HG03175 (cell line): ENCODE data around the gene DNAH6.
"Not testable (repeated sequence)": the region's sequence is repeated elsewhere in the genome, so short reads cannot be mapped to it uniquely, and the experiment has no call there.

Experiments used
- ATAC-seq: cut with Tn5 transposase; IDR thresholded peaks from one replicate; pipeline ENCODE4 v1.9.1; 2021; ENCODE audit warnings: mild to moderate bottlenecking, moderate library complexity; ENCODE audit not compliant: unreplicated experiment

DNAH6 gene, protein sequence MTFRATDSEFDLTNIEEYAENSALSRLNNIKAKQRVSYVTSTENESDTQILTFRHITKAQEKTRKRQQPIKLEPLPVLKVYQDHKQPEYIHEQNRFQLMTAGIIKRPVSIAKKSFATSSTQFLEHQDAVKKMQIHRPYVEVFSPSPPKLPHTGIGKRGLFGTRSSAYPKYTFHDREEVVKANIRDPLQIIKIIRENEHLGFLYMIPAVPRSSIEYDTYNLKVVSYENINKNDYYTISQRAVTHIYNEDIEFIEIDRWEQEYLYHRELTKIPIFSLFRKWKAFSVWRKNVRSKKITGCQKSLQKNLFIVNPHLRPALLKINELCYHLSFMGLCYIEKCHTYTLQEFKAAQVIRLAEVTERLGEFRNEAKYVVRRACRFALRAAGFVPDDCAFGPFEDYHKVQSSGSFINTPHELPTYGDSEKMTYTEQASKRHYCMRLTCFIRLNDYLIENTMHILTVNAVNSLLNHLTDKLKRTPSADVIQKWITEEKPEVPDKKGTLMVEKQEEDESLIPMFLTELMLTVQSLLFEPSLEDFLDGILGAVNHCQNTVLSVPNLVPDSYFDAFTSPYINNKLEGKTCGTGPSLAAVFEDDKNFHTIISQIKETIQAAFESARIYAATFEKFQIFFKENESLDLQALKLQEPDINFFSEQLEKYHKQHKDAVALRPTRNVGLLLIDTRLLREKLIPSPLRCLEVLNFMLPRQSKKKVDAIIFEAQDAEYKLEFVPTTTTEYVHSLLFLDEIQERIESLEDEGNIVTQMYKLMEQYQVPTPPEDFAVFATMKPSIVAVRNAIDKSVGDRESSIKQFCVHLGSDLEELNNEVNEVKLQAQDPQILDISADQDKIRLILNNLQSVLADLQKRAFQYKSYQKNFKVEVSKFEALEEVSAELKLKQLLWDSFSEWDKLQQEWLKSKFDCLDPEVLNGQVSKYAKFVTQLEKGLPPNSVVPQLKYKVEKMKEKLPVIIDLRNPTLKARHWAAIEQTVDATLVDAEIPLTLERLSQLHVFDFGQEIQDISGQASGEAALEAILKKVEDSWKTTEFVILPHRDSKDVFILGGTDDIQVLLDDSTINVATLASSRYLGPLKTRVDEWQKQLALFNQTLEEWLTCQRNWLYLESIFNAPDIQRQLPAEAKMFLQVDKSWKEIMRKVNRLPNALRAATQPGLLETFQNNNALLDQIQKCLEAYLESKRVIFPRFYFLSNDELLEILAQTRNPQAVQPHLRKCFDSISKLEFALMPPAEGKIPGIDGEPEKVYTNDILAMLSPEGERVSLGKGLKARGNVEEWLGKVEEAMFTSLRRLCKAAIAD (N-terminal part only)

DNA sequence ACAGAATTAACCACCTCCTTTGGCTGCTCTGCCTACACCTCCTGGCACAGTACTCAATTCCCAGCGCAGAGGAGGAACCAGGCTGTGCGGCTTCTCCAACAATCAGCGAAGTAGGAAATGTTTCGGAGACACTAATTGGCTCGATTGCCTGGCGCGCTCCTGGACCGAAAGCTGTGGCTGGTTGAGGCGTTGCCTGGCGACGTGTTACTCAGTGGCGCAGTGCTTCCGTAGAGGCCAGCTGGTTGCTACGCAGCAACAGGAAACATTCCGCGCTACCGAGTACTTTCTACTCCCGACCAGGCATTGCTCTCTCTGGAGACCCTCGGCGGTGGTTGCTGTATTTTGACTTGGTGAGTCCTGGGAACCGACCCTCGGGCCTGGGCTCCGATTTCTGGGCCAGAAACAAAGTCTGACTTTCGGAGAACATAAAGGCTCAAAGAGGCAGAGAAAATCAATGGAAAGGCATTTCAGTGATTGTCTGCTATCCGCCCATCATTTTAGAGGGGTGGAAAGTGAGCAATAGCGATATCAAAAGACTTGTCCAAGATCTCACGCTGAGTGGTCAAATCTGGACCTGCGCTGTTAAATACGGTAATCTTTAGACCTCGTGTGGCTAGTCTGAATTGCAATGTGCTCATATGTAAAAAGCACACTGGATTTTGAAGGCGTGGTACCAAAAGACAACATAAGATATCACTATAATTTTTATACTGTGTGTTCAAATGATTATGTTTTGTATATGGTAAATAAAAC, at the start of gene DNAH6:
Gene DNAH6, plus strand, starts transcription at position 265 of the 753 bp plus-strand sequence. CDS start 1,329 bp downstream, outside the sequence.
- peak; percentile 96 for ATAC-seq

DNA sequence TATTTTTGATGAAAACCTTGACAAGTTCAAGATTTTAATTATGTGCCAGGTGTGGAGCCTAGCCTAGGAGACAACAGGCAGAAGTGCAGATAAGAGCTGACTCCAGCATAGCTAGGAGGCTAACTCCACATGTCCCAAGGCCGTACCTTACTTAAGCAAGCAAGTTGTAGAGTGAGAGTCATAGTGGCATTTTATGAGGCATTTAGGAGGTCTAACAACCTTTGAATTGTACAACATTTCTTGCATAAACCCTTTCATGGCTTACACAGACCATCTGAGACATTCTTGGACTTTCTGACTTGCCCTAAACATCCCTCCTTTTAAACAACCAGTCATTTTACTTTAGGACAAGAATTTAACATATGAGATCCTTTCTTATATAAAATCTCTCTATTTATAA, 48.9 kb upstream of the DNAH6 start:
- no peak for ATAC-seq

DNA sequence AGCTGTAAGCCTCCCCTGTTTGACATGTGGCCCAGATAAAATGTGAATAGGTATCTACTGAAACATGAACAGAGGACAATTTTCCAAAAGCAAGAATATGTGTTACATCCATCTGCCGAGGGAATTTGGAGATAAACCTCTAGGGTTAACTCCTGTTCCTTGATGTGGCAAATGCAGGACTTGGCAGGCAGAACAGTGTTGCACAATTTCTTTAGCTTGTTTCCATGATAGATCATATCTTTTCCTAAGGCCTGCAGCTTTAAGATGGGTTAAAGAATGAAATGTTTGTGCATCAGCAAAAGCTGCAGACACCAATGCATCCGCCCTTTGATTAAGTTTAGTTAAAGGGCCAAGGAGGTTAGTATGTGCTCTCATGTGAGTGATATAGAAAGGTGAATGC, 43.9 kb upstream of the DNAH6 start:
- ATAC-seq, result not testable (repeated sequence)

DNA sequence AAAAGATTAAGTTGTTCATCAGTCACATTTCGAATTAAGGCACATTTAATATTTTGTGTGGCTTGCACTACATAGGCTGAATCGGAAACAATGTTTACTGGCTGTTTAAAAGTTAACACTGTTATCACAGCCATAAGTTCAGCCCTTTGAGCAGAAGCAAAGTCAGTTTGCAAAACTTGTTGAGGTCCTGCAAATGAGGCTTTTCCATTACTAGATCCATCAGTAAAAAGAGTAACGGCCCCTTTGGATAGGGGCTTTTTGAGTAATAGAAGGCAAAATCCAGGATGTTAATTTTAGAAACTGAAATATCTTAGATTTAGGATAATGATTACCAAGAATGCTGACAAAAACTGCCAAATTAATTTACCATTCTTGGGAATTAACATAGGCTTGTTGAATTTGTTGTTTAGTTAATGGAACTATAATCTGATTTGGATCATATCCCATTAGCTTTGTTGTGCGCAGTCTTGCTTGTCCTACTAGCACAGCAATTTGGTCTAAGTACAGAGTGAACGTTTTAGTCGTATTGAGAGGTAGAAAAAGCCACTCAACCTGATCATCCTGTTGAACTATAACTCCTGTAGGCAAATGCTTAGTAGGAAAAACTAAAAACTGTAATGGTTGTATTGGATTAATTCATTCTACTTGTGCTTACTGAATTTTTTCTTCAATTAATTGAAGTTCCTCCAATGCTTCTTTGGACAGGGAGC, 43.3 kb upstream of the DNAH6 start:
- no peak for ATAC-seq

DNA sequence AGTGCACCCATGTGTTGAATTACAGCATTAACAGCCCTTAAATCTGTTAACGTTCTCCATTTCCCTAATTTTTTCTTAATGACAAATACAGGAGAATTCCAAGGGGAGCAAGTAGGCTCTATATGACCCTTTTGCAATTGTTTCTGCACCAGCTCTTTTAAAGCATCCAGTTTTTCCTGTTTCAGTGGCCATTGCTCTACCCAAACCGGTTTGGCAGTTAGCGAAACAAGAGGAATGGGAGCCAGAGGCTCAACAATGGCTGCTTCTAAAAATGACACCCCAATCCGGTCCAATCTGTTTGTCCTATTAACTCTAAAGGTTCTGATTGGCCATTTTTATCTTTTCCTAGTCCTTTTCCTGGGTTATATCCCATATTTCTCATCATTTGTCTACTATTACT, 42.1 kb upstream of the DNAH6 start:
- ATAC-seq, result no peak

DNA sequence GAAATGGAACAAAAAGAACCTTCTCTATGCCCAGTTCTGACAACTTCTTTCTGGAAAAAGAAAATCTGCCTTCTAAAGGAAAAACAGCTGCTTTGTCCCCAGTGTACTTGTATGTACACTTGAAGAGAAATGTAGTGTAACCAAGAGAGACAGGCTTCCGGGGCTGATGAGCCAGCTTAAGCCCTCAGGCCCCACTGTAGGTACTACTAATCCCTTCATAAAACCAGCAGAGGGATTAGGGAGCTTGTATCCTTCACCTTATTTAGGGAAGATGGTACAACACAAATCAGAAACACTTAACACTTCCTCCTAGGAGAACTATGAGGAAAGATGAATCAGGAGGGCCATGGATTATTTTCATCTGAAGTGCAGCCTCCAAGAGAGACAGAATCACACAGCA, 38.4 kb upstream of the DNAH6 start:
- ATAC-seq, result no peak

DNA sequence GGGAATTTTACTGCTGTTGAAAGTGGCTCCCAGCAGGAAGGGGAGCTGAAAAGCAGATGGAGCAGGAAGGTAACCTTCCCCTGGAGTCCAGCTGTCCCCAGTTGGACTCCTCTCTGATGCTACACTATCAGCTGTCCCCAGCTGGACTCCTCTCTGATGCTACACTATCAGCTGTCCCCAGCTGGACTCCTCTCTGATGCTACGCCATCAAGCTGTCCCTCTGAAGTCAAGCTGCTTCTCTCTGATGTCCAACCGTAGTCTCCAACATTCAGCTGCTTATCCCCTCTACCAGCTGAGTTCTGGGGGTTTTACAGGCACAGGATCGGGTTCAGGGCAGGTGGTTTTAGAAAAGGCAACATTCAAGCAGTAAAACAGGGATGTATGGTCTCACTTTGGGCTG, 37.4 kb upstream of the DNAH6 start:
- ATAC-seq, result no peak

DNA sequence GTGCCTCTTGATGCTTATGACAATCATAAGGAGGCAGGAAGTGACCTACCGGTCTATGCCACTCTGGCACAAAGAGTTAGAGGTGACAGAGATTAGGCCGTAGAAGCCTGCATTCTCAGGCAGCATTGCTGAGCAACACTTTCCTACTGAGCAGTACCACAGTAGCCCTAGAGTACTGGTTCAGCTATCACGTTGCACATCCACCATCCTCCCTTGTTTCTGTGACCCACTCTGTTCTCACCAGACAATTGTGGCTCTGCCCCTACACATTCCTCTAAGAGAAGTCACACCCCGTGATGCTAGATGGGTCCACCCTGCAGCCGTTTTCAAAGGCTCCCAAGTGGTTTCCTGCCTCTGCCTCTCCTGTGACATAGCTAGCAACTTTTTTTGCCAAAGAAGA, 34.6 kb upstream of the DNAH6 start:
- no peak for ATAC-seq

DNA sequence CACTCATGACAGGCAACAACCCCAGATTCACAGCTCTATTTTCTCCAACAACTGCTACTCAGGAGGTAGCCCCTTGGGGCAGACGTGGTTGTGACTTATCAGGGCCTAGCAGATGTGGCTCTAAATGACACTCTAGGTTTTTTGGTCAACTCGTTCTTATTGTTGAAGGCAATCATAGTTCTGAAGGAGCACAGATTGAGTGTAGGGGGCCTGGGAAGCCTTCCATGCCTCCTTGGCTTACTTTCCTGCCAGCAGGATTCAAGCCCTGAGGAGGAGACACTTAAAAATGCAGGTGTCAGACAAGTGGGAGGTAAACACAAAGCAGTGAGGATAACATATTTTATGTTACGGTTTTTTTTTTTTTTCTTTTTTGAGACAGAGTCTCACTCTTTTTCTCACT, 33.7 kb upstream of the DNAH6 start:
- ATAC-seq, result no peak

DNA sequence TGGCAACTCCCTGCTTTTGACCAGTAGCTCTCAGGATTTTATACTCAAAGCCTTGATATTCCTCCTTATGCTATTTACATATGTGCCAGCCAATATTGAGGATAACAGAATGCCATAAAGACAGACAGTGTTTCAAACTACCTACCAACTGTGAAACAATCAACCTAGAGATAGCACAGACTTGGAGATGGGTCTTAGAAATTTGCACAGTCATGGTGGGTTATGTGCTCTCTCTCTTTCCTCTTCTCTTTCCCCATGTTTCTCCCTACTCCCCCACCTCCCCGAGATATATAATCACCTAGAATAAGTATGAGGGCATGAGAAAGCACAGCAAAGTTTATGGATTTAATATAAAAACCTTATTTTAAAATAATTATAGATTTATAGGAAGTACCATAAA, 33.0 kb upstream of the DNAH6 start:
- ATAC-seq, result no peak

DNA sequence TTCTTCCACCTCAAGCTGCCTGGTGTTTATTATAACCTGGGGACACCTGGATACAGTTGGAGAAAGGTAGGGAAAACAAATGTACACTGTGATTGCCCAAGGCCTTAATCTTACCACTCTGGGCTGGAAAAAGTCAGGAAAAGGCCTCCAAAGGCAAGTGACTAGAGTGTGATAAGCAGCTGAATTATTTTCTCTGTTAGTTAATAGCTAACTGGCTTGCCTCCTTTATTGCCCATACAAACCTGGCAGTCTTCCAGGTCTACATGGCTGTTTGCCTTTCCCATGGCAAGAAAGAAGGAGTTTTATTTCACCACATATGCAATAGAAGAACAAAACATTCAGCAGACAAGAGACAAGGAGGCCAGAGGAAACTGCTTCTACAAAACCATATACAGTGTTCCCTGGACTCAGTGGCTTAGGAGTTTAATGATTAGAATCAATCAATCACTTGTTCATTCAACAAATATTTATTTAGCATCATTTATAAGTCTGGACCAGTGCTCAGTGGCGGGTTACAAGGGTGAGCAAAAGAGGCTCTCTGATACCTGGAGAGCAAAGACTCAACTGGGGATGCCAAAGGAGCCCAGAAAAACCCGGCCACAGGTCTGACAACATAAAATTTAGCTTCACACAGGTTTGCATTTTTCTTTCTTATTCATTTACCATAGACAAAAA, 29.7 kb upstream of the DNAH6 start:
- ATAC-seq, result no peak

DNA sequence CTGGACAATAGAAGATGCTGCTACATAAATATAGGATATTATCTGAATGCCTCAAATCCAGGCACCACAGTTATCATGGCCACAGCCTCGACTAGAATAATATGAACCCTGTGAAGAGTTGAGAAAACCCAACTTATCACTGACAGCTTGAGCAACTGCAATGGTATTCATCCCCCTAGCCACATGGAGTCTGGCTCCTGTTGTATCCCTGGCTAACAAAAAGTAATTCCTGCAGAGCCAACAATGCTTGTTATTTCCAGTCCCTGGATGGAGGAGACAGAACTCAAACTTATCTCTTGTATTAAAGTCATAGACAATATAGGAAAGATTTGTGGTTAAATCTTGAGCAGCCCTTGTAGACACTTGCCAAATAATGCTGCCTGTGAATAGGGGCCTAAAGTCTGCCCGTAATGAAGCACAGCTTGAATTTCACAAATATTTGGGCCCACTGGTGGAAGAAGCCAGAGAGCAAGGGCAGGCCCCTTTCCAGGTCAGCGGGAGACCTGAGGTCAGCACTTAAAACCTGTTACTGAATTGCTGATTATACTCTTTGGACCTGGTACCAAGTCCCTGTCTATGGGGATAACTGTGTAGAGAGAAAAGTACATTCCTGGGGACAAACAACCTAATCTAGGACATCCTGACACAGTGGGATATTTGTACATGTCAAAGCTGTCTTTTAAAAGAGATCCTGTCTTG, 28.9 kb upstream of the DNAH6 start:
- no peak for ATAC-seq

DNA sequence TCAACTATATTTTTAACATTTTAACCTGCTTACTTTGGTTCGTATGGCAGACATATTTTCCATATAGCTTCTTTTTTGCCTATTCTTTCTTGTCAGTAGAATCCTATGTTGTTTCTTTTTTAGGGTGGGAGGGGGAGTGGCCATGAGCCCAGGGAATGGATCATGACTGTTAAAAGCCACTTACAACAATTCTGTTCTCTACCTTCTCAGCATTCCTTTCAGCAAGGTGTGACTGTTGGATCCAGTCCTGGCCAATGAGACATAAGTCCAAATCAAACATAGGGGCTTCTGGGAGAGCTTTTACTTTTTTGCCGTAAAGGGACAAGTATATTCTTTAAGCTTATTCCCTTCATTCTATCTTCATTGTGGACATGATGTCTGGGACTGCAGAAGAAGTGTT, 25.0 kb upstream of the DNAH6 start:
- ATAC-seq, result no peak

DNA sequence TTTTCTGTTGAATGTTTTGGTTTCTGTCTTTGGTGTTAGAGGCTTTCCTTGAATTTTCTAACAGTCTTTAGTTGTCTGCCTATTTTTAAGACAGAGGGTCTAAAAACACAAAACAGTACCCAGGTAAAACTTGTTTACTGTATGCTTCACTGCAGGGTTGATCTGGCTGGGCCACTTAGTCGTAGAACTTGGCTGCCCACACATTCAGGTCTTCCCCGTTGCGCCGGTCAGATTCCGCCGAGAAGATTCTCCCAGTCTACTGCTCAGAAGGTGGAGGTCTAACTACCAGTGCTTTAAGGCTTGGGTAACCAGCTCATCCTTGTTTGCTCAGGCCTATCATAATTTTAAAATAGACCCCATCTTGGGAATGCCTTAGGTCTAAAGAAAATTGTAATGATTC, 24.6 kb upstream of the DNAH6 start:
- ATAC-seq, result no peak

DNA sequence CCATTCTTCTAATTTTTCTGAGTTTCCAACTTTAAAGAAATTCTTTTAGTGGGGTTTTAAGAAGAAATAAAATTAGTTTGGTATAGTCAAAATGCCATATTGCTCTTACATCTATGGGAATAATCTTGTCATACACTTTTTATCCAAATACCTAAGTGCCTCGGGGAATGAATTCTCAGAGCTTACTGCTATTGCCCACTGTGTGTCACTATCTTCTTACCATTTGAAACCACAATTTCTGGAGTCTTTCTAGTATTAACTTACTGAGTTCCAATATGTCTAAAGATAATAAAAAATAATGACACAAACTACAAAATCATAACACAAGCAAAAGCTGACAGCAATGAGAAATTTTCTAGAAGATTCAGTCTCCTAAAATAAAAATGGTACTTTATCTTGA, 23.7 kb upstream of the DNAH6 start:
- ATAC-seq, result no peak

DNA sequence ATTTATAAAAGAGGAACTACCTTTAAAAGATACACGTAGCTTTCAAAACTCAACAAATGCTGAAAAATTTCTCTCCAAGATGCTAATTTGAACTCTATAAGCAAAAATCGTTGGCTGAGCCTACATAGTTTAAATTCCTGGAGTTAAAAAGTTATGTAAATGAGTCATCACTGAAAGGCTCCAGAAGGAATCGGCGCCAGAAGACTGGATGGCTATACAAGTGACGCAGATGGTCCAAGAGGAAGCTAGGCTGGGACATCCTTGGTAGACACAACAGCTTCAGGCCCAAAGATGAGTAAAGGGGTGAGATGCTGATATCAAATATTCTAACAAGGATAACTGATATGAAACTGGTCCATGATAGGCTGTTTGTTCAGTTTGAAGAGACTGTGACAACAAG, 22.8 kb upstream of the DNAH6 start:
- no peak for ATAC-seq

DNA sequence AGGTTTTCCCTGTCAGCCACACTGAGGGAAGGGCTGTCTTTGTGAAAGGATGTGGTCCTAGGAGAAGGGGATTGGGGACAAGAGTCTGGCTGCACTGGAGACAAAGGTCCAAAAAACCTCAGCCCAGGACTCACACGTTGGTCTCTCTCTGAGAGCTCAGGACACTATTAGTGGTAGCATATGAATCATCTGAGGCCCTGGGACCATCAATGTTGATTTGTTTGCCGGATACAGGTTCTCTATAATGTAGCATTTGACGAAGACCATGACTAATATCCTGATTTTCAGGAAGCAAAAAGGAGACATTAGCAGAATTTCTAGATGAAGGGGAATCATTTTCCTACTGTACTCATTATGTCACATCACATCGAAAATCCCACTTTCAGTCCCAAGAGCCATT, 22.2 kb upstream of the DNAH6 start:
- no peak for ATAC-seq

DNA sequence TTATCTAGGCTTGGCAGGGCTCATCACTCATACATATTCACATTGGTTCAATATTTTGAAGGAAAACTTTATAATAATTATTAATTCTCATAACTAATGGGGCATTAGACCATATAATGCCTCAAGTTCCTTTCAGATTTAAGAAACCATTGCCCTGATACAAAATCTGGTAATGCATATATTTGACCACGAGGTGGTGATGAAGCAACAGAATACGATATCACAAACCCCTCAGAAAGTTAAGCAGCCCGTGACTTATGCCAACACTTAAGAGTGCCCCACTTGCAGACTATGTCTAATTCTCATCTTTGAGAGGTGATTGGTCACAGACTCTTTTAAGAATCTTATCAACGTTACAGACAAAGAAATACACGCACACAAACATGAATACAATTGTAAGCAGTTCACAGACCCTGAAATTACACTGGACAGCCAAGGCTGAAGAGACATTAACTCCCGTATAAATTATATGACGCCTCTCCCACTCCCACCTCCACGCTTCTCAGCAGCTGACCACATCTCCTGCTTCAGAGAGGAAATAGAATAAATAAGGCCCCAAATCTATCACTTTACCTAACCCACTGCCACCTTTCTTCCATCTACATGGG, 20.7 kb upstream of the DNAH6 start:
- ATAC-seq, result peak; percentile 83
